ENCODE data around the gene AKNA.

AKNA gene

GRCh38 chr9:114409103-114409780 is 21.5 kb upstream of the AKNA start:
- no peaks in the 10 kb centered on the region for H3K4me1 ChIP-seq (ENCODE audit: insufficient read depth, low read length, severe bottlenecking)
- no peak overlapping the region for H2AFZ ChIP-seq (ENCODE audit: low read length)
- no peaks in the 10 kb centered on the region for H3K79me2 ChIP-seq (ENCODE audit: insufficient read depth, low read length)
- no peak overlapping the region for H3K9ac ChIP-seq (ENCODE audit: low read length)
- H3F3A ChIP-seq (ENCODE audit: insufficient read depth, low read length), result no peaks in the 10 kb centered on the region
- no peaks in the 10 kb centered on the region for H3K36me3 ChIP-seq (ENCODE audit: insufficient read depth, low read length)
- TF ChIP-seq EZH2 (IDR thresholded peaks at IDR 0.05; ENCODE audit: borderline replicate concordance, low read length), result no peak
- TF ChIP-seq CTCF (IDR thresholded peaks at IDR 0.05; ENCODE audit: low read length), result no peak
- peaks cover 3% of the 10 kb centered on the region; the same call in 1 of the 2 replicates for H3K27me3 ChIP-seq (ENCODE audit: insufficient read depth, low read length)
- H3K9me2 ChIP-seq (ENCODE audit: low read depth, low read length), result no peaks in the 10 kb centered on the region
- H3K4me2 ChIP-seq (ENCODE audit: low read length), result no peak overlapping the region
- no peak overlapping the region for H3K27ac ChIP-seq (ENCODE audit: low read depth, low read length, poor library complexity, severe bottlenecking)
- H3K9me3 ChIP-seq (ENCODE audit: low read length), result no peaks in the 10 kb centered on the region
- no peak overlapping the region for H3K4me3 ChIP-seq (ENCODE audit: low read depth, low read length, poor library complexity, severe bottlenecking)
- no peaks in the 10 kb centered on the region for H4K20me1 ChIP-seq (ENCODE audit: insufficient read depth, low read length)

GRCh38 chr9:114408645-114409044 is 20.9 kb upstream of the AKNA start:
- no peaks in the 10 kb centered on the region for H3K9me3 ChIP-seq (ENCODE audit: low read length)
- H2AFZ ChIP-seq (ENCODE audit: low read length), result no peak overlapping the region
- no peaks in the 10 kb centered on the region for H3K79me2 ChIP-seq (ENCODE audit: insufficient read depth, low read length)
- H3K9ac ChIP-seq (ENCODE audit: low read length), result no peak overlapping the region
- H4K20me1 ChIP-seq (ENCODE audit: insufficient read depth, low read length), result no peaks in the 10 kb centered on the region
- no peak overlapping the region for H3K4me2 ChIP-seq (ENCODE audit: low read length)
- no peak overlapping the region for H3K4me3 ChIP-seq (ENCODE audit: low read depth, low read length, poor library complexity, severe bottlenecking)
- H3K27me3 ChIP-seq (ENCODE audit: insufficient read depth, low read length), result peaks cover 3% of the 10 kb centered on the region; the same call in 1 of the 2 replicates
- no peaks in the 10 kb centered on the region for H3K36me3 ChIP-seq (ENCODE audit: insufficient read depth, low read length)
- no peaks in the 10 kb centered on the region for H3F3A ChIP-seq (ENCODE audit: insufficient read depth, low read length)
- H3K27ac ChIP-seq (ENCODE audit: low read depth, low read length, poor library complexity, severe bottlenecking), result no peak overlapping the region
- no peaks in the 10 kb centered on the region for H3K4me1 ChIP-seq (ENCODE audit: insufficient read depth, low read length, severe bottlenecking)
- TF ChIP-seq CTCF (IDR thresholded peaks at IDR 0.05; ENCODE audit: low read length), result no peak
- TF ChIP-seq EZH2 (IDR thresholded peaks at IDR 0.05; ENCODE audit: borderline replicate concordance, low read length), result no peak
- no peaks in the 10 kb centered on the region for H3K9me2 ChIP-seq (ENCODE audit: low read depth, low read length)

GRCh38 chr9:114407889-114408288 is 20.1 kb upstream of the AKNA start:
- no peaks in the 10 kb centered on the region for H3K9me3 ChIP-seq (ENCODE audit: low read length)
- H3K4me3 ChIP-seq (ENCODE audit: low read depth, low read length, poor library complexity, severe bottlenecking), result no peak overlapping the region
- H3K27me3 ChIP-seq (ENCODE audit: insufficient read depth, low read length), result peaks cover 3% of the 10 kb centered on the region; the same call in 1 of the 2 replicates
- no peak overlapping the region for H3K4me2 ChIP-seq (ENCODE audit: low read length)
- no peaks in the 10 kb centered on the region for H3K79me2 ChIP-seq (ENCODE audit: insufficient read depth, low read length)
- no peaks in the 10 kb centered on the region for H4K20me1 ChIP-seq (ENCODE audit: insufficient read depth, low read length)
- no peak overlapping the region for H3K27ac ChIP-seq (ENCODE audit: low read depth, low read length, poor library complexity, severe bottlenecking)
- no peaks in the 10 kb centered on the region for H3K4me1 ChIP-seq (ENCODE audit: insufficient read depth, low read length, severe bottlenecking)
- no peaks in the 10 kb centered on the region for H3K9me2 ChIP-seq (ENCODE audit: low read depth, low read length)
- no peak overlapping the region for H3K9ac ChIP-seq (ENCODE audit: low read length)
- H3K36me3 ChIP-seq (ENCODE audit: insufficient read depth, low read length), result no peaks in the 10 kb centered on the region
- H2AFZ ChIP-seq (ENCODE audit: low read length), result no peak overlapping the region
- H3F3A ChIP-seq (ENCODE audit: insufficient read depth, low read length), result no peaks in the 10 kb centered on the region
- TF ChIP-seq EZH2 (IDR thresholded peaks at IDR 0.05; ENCODE audit: borderline replicate concordance, low read length) (no peak), CTCF (IDR thresholded peaks at IDR 0.05; ENCODE audit: low read length) (no peak)

Measured in OCI-LY1 (cell line).